GM19463 (cell line): ENCODE results near the gene RBM45.
"Not testable (repeated sequence)": the region's sequence is repeated elsewhere in the genome, so short reads cannot be mapped to it uniquely, and the experiment has no call there.

ENCODE experiments used
- ATAC-seq: cut with Tn5 transposase; IDR thresholded peaks from one replicate; pipeline ENCODE4 v1.9.1; 2021; ENCODE audit warnings: mild to moderate bottlenecking, moderate library complexity; ENCODE audit not compliant: unreplicated experiment

The RBM45 gene

DNA sequence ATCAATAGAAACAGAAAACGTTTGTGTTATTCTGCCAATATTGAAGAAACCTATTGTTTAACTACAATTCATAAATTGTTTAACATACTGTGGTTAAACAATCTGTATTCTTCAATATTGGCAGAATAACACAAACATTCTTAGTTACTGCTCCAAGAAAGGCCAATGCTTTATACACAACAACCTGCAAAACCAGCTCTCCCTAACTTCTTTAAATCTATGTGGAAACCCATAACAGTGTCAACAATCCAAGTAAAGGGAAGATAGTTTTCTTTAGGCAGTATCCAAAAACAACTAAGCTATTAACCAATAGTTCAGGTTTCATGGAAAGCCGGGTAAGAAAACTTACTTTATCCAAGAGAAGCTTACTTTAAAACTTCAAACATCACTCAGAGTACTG is 6.2 kb upstream of the RBM45 start:
- no peak for ATAC-seq

DNA sequence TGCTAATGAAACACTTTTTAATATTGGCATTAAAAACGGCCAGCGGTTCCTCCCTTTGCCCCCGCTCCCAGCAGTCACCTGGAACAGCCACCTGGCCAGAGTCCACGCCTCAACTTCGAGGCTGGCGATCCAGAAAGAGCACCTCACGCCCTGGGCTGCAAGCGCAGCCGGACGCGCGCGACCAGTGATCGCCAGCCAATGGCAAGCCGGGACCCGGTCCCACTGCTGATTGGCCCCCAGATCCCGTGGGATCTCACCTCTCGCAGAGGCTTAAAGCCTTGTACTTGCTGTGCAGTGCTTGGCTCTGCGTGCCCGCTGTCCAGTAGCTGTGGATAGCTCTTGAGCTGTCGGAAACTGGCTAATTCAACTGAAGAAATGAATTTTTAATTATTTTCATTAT is 4.1 kb upstream of the RBM45 start:
- no peak for ATAC-seq

- no peak for ATAC-seq
Measured at GRCh38 chr2:178109813-178110212, 2.4 kb upstream of the RBM45 start.

- ATAC-seq = no peak
Measured at GRCh38 chr2:178110681-178111080, 1.6 kb upstream of the RBM45 start.

DNA sequence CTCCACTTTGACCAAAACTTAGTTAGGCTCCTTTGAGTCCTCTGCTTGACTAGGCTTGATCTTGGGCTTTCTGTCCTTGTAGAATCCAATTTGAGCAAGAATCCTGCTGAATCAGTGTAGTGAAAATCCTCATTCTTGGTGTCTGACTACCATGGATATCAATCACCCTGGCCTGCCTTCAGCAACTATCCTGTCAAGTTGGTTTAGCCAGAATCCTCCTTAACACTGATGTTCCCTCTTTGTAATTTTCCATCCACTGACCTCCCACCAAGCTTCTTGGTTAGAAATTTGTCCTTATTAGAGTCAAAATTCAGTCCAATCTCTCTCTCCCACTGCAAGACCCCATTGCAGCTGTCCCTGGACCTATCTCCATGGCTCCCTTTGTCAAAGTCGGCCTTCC is 494 bp upstream of the RBM45 start:
- ATAC-seq = peak; percentile 1

DNA sequence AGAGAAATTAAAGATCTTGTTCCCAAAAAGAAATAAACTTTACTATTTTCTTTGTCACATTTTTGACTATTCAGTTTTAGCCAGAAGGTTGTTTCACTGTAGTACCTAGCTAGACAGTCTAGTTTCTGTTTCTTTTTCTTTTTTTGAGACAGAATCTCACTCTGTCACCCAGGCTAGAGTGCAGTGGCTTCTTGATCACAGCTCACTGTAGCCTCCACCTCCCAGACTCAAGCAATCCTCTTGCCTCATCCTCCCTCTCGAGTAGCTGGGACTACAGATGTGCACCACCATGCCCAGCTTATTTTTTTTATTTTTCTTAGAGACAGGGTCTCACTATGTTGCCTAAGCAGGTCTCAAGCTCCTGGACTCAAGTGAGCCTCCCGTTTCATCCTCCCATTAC is 2.2 kb downstream of the RBM45 start:
- ATAC-seq = peak; percentile 25

- ATAC-seq = no peak
Measured at GRCh38 chr2:178115271-178115670, 3.0 kb downstream of the RBM45 start.

DNA sequence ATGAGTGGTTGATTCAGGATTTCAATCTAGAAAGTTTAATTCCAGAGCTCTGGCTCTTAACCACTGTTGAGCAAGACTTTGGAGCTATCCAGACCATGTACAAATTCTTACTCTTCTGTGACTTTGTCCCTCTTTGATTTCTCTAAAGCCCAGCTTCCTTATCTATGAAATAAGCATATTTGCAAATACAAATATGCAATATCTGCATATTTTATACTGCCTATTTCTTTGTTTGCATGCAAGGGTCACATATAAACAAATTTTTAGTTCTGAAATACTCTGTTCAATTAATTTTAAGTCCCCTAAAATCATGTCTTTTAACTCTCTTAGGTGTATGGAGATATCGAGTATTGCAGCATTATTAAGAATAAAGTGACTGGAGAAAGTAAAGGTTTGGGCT is 5.5 kb downstream of the RBM45 start:
- ATAC-seq = no peak

GRCh38 chr2:178119179-178119922 is 7.1 kb downstream of the RBM45 start:
- ATAC-seq = no peak

DNA sequence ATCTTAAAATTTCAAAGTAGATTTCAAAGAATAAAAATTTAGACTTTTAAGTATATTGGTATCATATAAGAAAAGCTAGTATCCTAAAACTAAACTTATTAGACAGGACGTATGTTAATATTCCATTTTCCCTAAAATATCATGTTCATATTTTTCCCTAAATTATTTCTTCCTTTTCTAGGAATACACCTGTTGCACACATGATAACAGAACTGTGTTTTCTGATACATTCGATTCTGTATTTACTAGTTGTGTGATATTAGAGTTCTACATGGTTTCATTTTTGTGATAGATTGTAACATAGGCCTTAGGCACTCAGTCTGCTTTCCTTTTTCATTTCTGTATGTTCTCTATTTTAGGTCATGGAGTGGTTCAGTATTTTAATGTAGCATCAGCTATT is 10.9 kb downstream of the RBM45 start:
- no peak for ATAC-seq

- no peak for ATAC-seq
Measured at GRCh38 chr2:178125125-178125524, 12.9 kb downstream of the RBM45 start.

- ATAC-seq = no peak
Measured at GRCh38 chr2:178125862-178126261, 13.6 kb downstream of the RBM45 start.

GRCh38 chr2:178128836-178129630 is 16.8 kb downstream of the RBM45 start:
- no peak for ATAC-seq

DNA sequence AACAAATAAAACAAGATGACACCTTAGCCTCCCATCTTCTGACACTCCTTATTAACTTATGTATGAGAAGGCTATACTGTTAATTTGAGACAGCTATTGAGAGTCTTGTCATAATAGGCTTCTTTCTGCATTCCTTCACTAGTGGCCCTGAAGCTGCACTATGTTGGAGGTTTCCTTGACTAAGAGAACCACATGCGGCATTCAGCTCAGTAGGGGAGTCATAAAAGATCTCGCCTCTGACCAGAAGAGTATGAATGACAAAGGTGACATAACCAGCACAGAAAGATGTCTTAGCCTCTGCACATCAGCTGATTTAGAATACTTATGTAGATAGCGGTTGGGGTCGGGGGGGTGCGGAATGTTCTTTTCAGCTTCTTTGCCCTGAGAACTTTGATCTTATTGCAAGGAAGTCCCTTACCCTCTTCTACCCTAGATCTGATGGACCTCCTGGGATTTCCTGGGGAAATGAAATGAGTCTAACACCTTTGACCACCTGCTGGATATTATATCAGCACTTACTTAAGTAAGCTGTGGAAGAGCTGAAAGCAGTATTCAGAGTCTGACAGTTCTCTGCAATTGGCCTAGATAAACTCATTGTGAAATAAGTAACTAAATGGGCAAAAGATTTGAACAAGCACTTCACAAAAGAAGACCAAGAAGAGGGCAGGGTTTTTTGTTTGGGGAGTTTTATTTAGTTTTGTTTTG is 24.2 kb downstream of the RBM45 start:
- no peak for ATAC-seq

DNA sequence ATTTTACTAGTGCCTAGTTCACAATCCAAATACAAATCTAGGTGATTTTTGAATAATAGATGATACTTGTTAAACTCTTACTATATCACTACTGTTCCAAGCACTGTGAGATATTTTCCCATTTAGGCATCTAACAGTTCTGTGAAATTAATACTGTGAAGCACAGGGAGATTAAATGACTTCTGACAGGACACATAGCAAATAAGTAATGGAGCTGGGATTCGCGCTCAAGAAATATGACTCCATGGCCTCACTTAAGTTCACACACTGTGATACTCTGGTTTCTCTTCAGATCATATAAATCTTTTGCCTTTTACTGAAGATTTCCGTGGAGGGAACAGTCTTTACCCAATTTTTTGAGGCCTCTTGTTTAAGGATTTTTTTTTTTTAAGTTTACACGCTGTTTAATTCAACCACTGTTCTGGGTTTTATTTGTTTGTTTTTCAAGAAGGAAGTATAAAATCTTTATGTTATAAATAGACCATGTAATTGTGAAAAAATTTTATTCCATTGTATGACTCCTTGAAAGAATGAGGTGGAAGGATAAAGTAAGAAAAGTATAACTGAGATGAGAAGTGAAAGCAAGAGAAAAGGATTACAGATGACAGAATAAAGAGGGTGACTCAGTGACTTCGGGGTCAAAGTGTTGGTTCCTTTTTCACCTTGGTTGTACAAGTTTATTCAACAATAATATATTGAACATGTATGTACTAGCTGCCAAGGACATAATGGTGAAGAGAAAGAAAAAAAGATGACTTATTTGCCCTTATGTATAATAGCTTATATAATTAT is 30.2 kb downstream of the RBM45 start:
- no peak for ATAC-seq

DNA sequence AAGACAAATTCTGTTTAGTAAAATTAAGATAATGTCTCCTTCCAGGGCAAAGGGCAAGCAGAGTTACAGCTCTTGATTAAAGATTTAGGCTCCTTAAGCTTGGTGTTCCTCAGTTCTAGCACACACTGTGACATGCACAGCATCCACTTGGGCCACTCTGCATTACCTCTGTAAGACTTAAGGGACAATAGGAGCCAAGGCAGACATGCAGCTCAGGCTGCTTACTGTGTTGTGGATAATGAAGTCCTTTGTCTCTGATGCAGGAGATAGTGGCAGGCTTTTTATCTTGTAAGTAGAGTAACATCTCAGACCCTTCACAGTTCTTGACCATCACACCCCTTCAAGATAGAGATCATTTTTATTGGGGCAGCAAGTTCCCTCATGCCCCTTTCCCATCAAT is 31.2 kb downstream of the RBM45 start:
- ATAC-seq = no peak

GRCh38 chr2:178152033-178152432 is 39.8 kb downstream of the RBM45 start:
- no peak for ATAC-seq

GRCh38 chr2:178152542-178152941 is 40.3 kb downstream of the RBM45 start:
- no peak for ATAC-seq

DNA sequence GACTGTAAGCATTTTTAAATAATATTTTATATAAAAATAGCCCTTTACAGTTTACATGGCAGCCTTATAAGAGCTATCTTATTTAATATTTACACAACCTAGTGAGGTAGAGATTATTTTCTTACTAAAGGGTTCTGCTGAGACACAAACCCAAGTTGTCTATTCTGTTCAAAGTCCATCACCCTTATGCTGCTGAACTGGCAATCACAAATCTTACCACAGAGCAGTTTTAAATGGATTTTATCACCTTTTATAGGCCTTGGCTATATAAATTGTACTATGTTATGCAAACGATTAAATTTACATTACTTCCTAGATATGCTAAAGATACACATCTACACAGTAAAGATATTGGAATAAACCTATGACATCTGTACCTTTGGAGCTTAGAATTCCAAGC is 40.7 kb downstream of the RBM45 start:
- no peak for ATAC-seq

DNA sequence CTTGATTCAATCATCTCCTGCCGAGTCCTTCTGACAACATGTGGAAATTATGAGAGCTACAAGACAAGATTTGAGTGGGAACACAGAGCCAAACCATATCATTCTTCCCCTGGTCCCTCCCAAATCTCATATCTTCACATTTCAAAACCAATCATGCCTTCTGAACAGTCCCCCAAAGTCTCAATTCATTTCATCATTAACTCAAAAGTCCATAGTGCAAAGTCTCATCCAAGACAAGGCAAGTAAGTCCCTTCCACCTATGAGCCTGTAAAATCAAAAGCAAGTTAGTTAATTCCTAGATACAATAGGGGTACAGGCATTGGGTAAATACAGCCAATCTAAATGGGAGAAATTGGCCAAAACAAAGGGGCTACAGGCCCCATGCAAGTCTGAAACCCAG is 41.6 kb downstream of the RBM45 start:
- ATAC-seq = not testable (repeated sequence)

- ATAC-seq = no peak
Measured at GRCh38 chr2:178155524-178155923, 43.3 kb downstream of the RBM45 start.
